K562 (cell line): ENCODE data around the gene DGKZ. TPM values are rescaled to one million over a fixed set of nuclear protein-coding genes. Genes with fewer than 3 reads are reported as not detected.
A peak's percentile ranks its signal among the peaks of the same experiment; 100 is the strongest.

Experiments used
- ATAC-seq: fragments of 200-7000 bp; cut with Tn5 transposase; 3 replicates; pipeline ENCODE4 v1.9.1; 2020; ENCODE audit warnings: moderate library complexity
- BruUV-seq: library from RNA; stranded (reverse); fragments of 400-500 nt; replicated peaks from 2 replicates; lab custom pipeline; 2021; lab: Mats Ljungman, UMichigan
- CTCF ChIA-PET: fragments of 300-600 bp; formaldehyde crosslinking; extraction: SDS; loops from one replicate; lab custom pipeline; 2021; ENCODE audit warnings: low intra/inter-chr PET ratio; lab: Yijun Ruan, JAX
- POLR2A ChIA-PET: fragments of 300-600, 350-650 bp; sonication (Branson Sonifier 250); formaldehyde crosslinking; extraction: SDS; loops from one replicate; lab custom pipeline; 2021; ENCODE audit warnings: antibody characterized with exemption, inconsistent platforms; lab: Yijun Ruan, JAX
- DNase-seq, 4 experiments: peaks; one replicate each; pipeline versions ENCODE4 v3.0.0 to v3.0.0-alpha.2; 2011 to 2018; ENCODE audit warnings: low spot score in 3 of 4, mixed read lengths in 3 of 4; ENCODE audit errors: extremely low read depth in 1 of 4
- FAIRE-seq: peaks from 2 replicates; lab custom pipeline; 2011; peaks lifted over from hg19 to GRCh38; lab: Jason Lieb, UNC
- H2AFZ ChIP-seq: 2 replicates; pipeline ENCODE4 v1.6.0; 2011; ENCODE audit warnings: low read depth, low read length, control low read depth, inconsistent platforms
- H3K27ac ChIP-seq: fragments of 200-600 bp; 3 replicates; pipeline ENCODE4 v1.8.0; 2011; ENCODE audit warnings: low read depth, mild to moderate bottlenecking, control low read depth, inconsistent platforms, low read length, moderate library complexity, mixed read lengths; ENCODE audit errors: extremely low read depth
- H3K27me3 ChIP-seq, 2 experiments: fragments of 300-600 bp in 1 of 2; 2 replicates in 1 of 2; 3 replicates in 1 of 2; pipeline versions ENCODE4 v1.6.0 to v1.8.0; 2011; ENCODE audit warnings: inconsistent platforms in 2 of 2, low read length in 2 of 2, mild to moderate bottlenecking in 1 of 2, mixed read lengths in 1 of 2, moderate library complexity in 1 of 2; ENCODE audit not compliant: control insufficient read depth in 2 of 2, insufficient read depth in 2 of 2
- H3K36me3 ChIP-seq: fragments of 300-600 bp; 3 replicates; pipeline ENCODE4 v1.8.0; 2011; ENCODE audit warnings: mild to moderate bottlenecking, low read length, inconsistent platforms; ENCODE audit not compliant: control insufficient read depth, insufficient read depth
- H3K4me1 ChIP-seq, 2 experiments: fragments of 200-600 bp in 1 of 2; replicated peaks in 1 of 2; 2 replicates in 1 of 2; 3 replicates in 1 of 2; pipeline versions ENCODE4 v1.5.1 to v1.8.0; 2011; ENCODE audit warnings: inconsistent platforms in 2 of 2, low read length in 2 of 2, mild to moderate bottlenecking in 1 of 2, mixed read lengths in 1 of 2, moderate library complexity in 1 of 2; ENCODE audit not compliant: control insufficient read depth in 2 of 2, insufficient read depth in 2 of 2
- H3K4me2 ChIP-seq: 2 replicates; pipeline ENCODE4 v1.6.1; 2011; ENCODE audit warnings: low read length, control low read depth, inconsistent platforms, mixed read lengths; ENCODE audit not compliant: insufficient read depth
- H3K4me3 ChIP-seq: fragments of 200-600 bp; sonication (generic), shearing (Covaris generic); 2 replicates; pipeline ENCODE4 v1.5.1; 2016; ENCODE audit warnings: control low read depth, inconsistent platforms
- H3K79me2 ChIP-seq: fragments of 200-600 bp; 3 replicates; pipeline ENCODE4 v1.8.0; 2011; ENCODE audit warnings: low read length, inconsistent platforms; ENCODE audit not compliant: control insufficient read depth, insufficient read depth
- H3K9ac ChIP-seq, 2 experiments: 2 replicates each; pipeline versions ENCODE4 v1.6.0 to v1.6.1; 2011; ENCODE audit warnings: low read depth in 2 of 2, low read length in 2 of 2, control low read depth in 1 of 2, inconsistent platforms in 1 of 2, mild to moderate bottlenecking in 1 of 2, mixed read lengths in 1 of 2; ENCODE audit not compliant: insufficient read depth in 1 of 2
- H3K9me1 ChIP-seq: one replicate; pipeline ENCODE4 v1.6.0; 2011; ENCODE audit warnings: inconsistent platforms, mild to moderate bottlenecking, low read length, moderate library complexity; ENCODE audit not compliant: control insufficient read depth, insufficient read depth
- H3K9me3 ChIP-seq: replicated peaks from 2 replicates; pipeline ENCODE4 v1.5.1; 2011; ENCODE audit warnings: low read depth, low read length, inconsistent platforms; ENCODE audit not compliant: control insufficient read depth, insufficient read depth
- H4K20me1 ChIP-seq: replicated peaks from 2 replicates; pipeline ENCODE4 v1.6.1; 2011; ENCODE audit warnings: low read length, inconsistent platforms, mixed read lengths; ENCODE audit not compliant: control insufficient read depth, insufficient read depth
- ARID4B ChIP-seq: sonication (generic); formaldehyde crosslinking; IDR thresholded peaks from 2 replicates; pipeline ENCODE4 v1.8.0; 2022; ENCODE audit warnings: mild to moderate bottlenecking, missing genetic modification reagents
- BDP1 ChIP-seq: IDR thresholded peaks from 3 replicates; pipeline ENCODE4 v1.6.1; 2011; ENCODE audit not compliant: insufficient read length, insufficient read depth
- CHD1 ChIP-seq: fragments of 200-600 bp; sonication (generic); IDR thresholded peaks from one replicate; pipeline ENCODE4 v1.6.1; 2012; ENCODE audit warnings: mild to moderate bottlenecking, moderate library complexity, low read length, inconsistent platforms
- EGR1 ChIP-seq: fragments of 450-650 bp; conservative IDR thresholded peaks from 2 replicates; pipeline ENCODE4 v1.6.1; 2017; ENCODE audit warnings: mild to moderate bottlenecking
- EZH2 ChIP-seq: IDR thresholded peaks from 2 replicates; pipeline ENCODE4 v1.6.1; 2012; ENCODE audit warnings: low read depth, mild to moderate bottlenecking, inconsistent platforms, low read length, borderline replicate concordance
- NFATC3 ChIP-seq: fragments of 450-650 bp; IDR thresholded peaks from 2 replicates; pipeline ENCODE4 v1.6.1; 2017; ENCODE audit warnings: mild to moderate bottlenecking
- RFX1 ChIP-seq: fragments of 450-650 bp; IDR thresholded peaks from 2 replicates; pipeline ENCODE4 v1.6.1; 2016; ENCODE audit warnings: mild to moderate bottlenecking, moderate library complexity
- RNF2 ChIP-seq: sonication (generic); IDR thresholded peaks from 2 replicates; pipeline ENCODE4 v1.6.1; 2016
- SRSF7 ChIP-seq: fragments of 200-400 bp; formaldehyde crosslinking; optimal IDR thresholded peaks from 2 replicates; pipeline ENCODE3; 2017; ENCODE audit warnings: mild to moderate bottlenecking, low read depth, low read length
- TSC22D4 ChIP-seq: fragments of 450-650 bp; IDR thresholded peaks from 2 replicates; pipeline ENCODE4 v1.6.1; 2016; ENCODE audit warnings: missing genetic modification characterization, missing biosample characterization, control low read depth
- ZBTB7A ChIP-seq: IDR thresholded peaks from 2 replicates; pipeline ENCODE4 v1.6.1; 2011; ENCODE audit warnings: low read depth, mild to moderate bottlenecking, low read length, moderate library complexity, borderline replicate concordance; ENCODE audit not compliant: control insufficient read depth
- ZFP1 ChIP-seq: fragments of 450-650 bp; formaldehyde crosslinking; IDR thresholded peaks from 2 replicates; pipeline ENCODE4 v1.4.0; 2020; ENCODE audit warnings: mild to moderate bottlenecking, mixed read lengths
- ZFPM2 ChIP-seq: fragments of 250-450 bp; sonication (Bioruptor Pico); IDR thresholded peaks from 2 replicates; pipeline ENCODE4 v1.5.1; 2022; ENCODE audit warnings: mild to moderate bottlenecking
- ZNF583 ChIP-seq: fragments of 250-450 bp; sonication (Bioruptor Pico); IDR thresholded peaks from 2 replicates; pipeline ENCODE4 v1.4.0; 2020
- ZNF699 ChIP-seq: fragments of 250-450 bp; sonication (Bioruptor Pico); IDR thresholded peaks from 2 replicates; pipeline ENCODE4 v1.8.0; 2021; ENCODE audit warnings: mild to moderate bottlenecking, moderate library complexity; ENCODE audit not compliant: insufficient replicate concordance
- WGBS: fragments of 100-300 bp; shearing (Covaris generic); methylation state at CpG from one replicate; pipeline ENCODE4 v1.1.6; 2016; ENCODE audit warnings: low coverage, mixed read lengths; ENCODE audit not compliant: insufficient coverage; ENCODE audit errors: missing lambda C conversion rate; 5-methylcytosine and 5-hydroxymethylcytosine counted together
- in situ Hi-C: fragments of 300-500 bp; cut with MboI; formaldehyde crosslinking; loops from 4 replicates; pipeline ENCODE4 v1.15.0; 2018; ENCODE audit warnings: inconsistent platforms, mixed read lengths
- intact Hi-C: fragments of 100-400 bp; cut with micrococcal nuclease; formaldehyde crosslinking; loops from 2 replicates; pipeline ENCODE4 v1.14.2; 2022
- polyA plus RNA-seq, 8 experiments: library from polyadenylated mRNA; depleted of rRNA in 4 of 8; stranded (reverse) in 5 of 8; unstranded in 3 of 8; fragments of >200 nt; fragmentation: Nextera tagmentation in 2 of 8; fragmentation: Illumina TruSeq in 1 of 8; extraction: Ambion mirVana in 2 of 8; extraction: Trizol in 1 of 8; gene quantifications; 2 replicates each; pipeline versions ENCODE4 v1.2.1 to v1.2.3, GENCODE V29; 2011 to 2014; ENCODE audit warnings: inconsistent platforms in 1 of 8, missing spikeins in 1 of 8
- total RNA-seq, 7 experiments: library from RNA; depleted of rRNA in 6 of 7; stranded (reverse); fragments of >200 nt in 6 of 7; fragmentation: Illumina TruSeq in 2 of 7; extraction: Trizol in 2 of 7; gene quantifications; 2 replicates each; pipeline versions ENCODE4 v1.2.1 to v1.2.3, GENCODE V29; 2011 to 2021; ENCODE audit warnings: low replicate concordance in 1 of 7
- TF ChIP-seq, protein P1 (sequence below): fragments of 250-450 bp; sonication (Bioruptor Pico); IDR thresholded peaks from 2 replicates; pipeline ENCODE4 v1.5.0; 2021
- TF ChIP-seq, protein P2 (sequence below): fragments of 450-650 bp; IDR thresholded peaks from 2 replicates; pipeline ENCODE4 v1.6.1; 2016

The DGKZ gene
- total and polyA plus RNA-seq, 9 of the 15 experiments (the other 6 are each of a cell fraction or from before 2014, with no cell fraction given) = 0.51 to 100 (median 44.2) TPM

DNA sequence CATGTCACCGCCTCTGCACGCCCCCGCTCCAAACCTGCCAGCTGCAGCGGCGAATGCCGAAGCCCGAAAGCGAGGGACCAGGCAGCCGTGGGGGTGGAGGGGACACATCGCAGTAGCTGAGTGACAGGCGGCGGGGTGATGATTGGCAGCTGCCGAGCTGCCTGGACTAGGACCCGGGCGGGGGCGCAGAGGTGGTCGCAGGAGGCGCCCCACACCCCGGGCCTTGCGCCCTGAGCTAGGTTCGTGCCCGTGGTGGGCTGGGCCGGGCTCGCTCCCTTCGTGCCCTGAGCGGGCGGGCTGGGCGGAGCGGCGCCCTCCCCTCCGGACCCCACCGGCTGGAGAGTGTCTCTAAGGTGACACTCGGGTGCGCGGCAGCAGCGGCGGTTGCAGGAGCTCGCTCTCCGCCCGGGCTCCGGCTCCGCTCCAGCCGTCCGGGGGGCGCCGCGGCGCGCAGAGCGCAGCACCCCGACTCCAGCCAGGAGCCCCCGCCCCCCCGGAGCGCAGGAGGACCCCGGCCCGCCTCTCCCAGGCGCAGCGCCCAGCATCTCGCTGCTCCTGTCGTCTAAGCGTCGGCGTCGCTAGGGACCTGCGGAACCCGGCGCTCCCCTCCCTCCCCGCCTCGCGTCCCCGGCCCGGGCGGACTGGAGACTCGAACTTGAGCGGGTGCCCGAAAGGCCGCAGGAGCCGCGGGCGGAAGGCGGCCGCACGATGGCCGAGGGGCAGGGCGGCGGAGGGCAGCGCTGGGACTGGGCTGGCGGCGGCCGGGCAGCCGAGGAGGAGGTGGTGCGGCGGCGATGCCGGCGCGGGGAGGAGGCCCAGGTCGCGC lies 14.5 kb upstream of the DGKZ start:
- H3K27me3 ChIP-seq = peaks cover 36 to 66% of the 10 kb centered on the region in 2 experiments; a peak in 4 of 5 replicates
- FAIRE-seq = no peak
- no peak overlapping the region for H3K27ac ChIP-seq
- in situ Hi-C loops (no loop called here), intact Hi-C loops (no loop called here)
- H3K9me3 ChIP-seq = no peaks in the 10 kb centered on the region
- DNase-seq = peak in 2 of 4 experiments; percentile 43 to 49
- no peaks in the 10 kb centered on the region for H3K79me2 ChIP-seq
- ChIA-PET CTCF (no interaction called here), POLR2A (interaction anchor here (0.8 to 1.1 kb wide), 2 partner anchors 9 to 19 kb away, joined by 3 read pairs; no protein-coding TSS in a partner anchor)
- no peak overlapping the region for H3K9ac ChIP-seq
- no peak for ATAC-seq
- H3K4me2 ChIP-seq = no peak overlapping the region
- H3K9me1 ChIP-seq = no peaks in the 10 kb centered on the region
- BruUV-seq = no TSS peak
- no peak overlapping the region for H3K4me3 ChIP-seq
- H3K36me3 ChIP-seq = no peaks in the 10 kb centered on the region
- 17% methylated on average over 59 of the region's 99 CpGs for WGBS
- H2AFZ ChIP-seq = no peak overlapping the region
- H3K4me1 ChIP-seq = peaks cover 16 to 36% of the 10 kb centered on the region in 2 experiments
- H4K20me1 ChIP-seq = peaks cover 3% of the 10 kb centered on the region; the same call in 1 of the 2 replicates
- TF ChIP-seq ZFP1 (CRISPR knock-in tag) (no peak), EZH2 (0 out of 2 replicates have a peak, but pooled peaks have one; percentile 4), BDP1 (no peak), RFX1 (no peak), TSC22D4 (tag) (no peak), ZBTB7A (peak; percentile 49; the same call in 1 of the 2 replicates), SRSF7 (no peak), NFATC3 (no peak), ZFPM2 (CRISPR knock-in tag) (no peak), EGR1 (peak; percentile 88), RNF2 (no peak), CHD1 (no peak), ZNF699 (no peak), ZNF583 (CRISPR knock-in tag) (no peak), ARID4B (CRISPR knock-in tag) (no peak)
- TF ChIP-seq, protein P1, sequence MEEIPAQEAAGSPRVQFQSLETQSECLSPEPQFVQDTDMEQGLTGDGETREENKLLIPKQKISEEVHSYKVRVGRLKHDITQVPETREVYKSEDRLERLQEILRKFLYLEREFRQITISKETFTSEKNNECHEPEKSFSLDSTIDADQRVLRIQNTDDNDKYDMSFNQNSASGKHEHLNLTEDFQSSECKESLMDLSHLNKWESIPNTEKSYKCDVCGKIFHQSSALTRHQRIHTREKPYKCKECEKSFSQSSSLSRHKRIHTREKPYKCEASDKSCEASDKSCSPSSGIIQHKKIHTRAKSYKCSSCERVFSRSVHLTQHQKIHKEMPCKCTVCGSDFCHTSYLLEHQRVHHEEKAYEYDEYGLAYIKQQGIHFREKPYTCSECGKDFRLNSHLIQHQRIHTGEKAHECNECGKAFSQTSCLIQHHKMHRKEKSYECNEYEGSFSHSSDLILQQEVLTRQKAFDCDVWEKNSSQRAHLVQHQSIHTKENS (CRISPR knock-in tag) = no peak
- TF ChIP-seq, protein P2, sequence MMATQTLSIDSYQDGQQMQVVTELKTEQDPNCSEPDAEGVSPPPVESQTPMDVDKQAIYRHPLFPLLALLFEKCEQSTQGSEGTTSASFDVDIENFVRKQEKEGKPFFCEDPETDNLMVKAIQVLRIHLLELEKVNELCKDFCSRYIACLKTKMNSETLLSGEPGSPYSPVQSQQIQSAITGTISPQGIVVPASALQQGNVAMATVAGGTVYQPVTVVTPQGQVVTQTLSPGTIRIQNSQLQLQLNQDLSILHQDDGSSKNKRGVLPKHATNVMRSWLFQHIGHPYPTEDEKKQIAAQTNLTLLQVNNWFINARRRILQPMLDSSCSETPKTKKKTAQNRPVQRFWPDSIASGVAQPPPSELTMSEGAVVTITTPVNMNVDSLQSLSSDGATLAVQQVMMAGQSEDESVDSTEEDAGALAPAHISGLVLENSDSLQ = peak; percentile 93
